GM12874 (cell line): Measurements from ENCODE around the gene MLXIP.

Experiments used
- TF ChIP-seq, protein P1 (sequence below): IDR thresholded peaks from 2 replicates; pipeline ENCODE4 v1.5.1; 2011; ENCODE audit warnings: low read depth, mild to moderate bottlenecking, control low read depth, low read length, moderate library complexity; ENCODE audit not compliant: insufficient read depth

MLXIP gene

DNA sequence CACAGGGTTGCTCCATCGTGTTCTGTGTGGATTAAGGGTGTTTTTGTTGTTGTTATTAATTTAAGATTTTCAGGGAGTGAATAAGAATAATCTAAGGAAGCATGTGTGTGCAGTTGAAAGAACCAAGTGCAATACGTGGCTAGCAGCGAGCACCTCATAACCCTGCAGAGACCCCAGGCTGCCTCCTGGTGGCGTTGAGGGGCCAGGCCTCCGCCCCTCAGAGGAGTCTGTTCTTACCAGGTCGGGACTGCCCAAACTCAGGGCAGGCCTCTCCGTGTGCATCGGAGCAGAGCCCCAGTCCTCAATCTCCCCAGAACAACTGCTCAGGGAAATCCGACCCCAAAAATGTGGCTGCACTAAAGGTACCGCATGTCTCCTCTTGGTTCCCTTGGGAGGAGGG is 58.7 kb downstream of the MLXIP start:
- TF ChIP-seq, protein P1, sequence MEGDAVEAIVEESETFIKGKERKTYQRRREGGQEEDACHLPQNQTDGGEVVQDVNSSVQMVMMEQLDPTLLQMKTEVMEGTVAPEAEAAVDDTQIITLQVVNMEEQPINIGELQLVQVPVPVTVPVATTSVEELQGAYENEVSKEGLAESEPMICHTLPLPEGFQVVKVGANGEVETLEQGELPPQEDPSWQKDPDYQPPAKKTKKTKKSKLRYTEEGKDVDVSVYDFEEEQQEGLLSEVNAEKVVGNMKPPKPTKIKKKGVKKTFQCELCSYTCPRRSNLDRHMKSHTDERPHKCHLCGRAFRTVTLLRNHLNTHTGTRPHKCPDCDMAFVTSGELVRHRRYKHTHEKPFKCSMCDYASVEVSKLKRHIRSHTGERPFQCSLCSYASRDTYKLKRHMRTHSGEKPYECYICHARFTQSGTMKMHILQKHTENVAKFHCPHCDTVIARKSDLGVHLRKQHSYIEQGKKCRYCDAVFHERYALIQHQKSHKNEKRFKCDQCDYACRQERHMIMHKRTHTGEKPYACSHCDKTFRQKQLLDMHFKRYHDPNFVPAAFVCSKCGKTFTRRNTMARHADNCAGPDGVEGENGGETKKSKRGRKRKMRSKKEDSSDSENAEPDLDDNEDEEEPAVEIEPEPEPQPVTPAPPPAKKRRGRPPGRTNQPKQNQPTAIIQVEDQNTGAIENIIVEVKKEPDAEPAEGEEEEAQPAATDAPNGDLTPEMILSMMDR = 0 out of 2 replicates have a peak, but pooled peaks have one; percentile 18

DNA sequence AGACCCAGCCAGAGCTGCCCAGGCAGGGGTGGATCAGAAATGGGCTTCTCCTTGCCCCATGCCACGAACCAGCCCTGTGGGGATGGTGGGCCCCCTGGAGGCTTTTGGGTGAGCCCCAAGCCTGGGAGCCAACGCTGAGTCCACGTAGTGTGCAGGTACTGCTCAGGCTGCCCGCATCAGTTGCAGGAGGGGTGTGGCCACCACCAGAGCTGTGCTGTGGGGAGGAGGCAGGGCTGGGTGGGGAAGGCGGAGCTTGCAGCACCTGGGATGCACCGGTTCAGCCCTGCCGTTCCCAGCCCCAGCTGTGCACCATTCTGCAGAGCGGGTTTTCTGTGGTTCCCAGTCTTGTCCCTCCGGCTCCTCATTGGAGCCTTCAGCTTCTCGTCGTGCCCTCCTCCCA is 59.1 kb downstream of the MLXIP start:
- TF ChIP-seq, protein P1 = no peak

DNA sequence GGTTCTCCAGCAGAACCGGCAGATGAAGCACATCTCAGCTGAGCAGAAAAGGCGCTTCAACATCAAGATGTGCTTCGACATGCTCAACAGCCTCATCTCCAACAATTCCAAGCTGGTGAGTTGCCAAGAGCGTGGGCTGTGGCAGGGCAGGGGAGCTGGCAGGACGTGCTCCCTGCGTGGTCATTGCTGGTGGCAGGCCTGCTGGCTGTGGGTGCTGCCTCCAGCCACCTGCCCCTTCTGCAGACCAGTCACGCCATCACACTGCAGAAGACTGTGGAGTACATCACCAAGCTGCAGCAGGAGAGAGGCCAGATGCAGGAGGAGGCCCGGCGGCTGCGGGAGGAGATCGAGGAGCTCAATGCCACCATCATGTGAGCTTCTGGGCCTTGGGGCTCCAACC is 59.6 kb downstream of the MLXIP start:
- TF ChIP-seq, protein P1 = no peak

DNA sequence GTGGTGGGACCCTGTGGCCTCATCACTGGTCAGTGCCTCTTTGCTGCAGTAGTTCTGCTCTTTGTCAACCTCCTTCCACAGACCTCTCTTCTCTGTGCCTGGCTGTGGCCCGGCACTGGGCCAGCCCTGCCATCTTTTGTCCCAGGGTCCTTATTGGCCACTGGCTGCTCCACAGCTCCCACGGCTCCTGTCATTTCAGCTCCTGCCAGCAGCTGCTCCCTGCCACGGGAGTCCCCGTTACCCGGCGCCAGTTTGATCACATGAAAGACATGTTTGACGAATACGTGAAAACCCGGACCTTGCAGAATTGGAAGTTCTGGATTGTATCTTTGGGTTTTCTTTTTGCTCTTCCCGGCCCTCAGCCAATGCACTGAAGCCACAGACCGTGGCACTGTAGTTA is 60.1 kb downstream of the MLXIP start:
- TF ChIP-seq, protein P1 = no peak

DNA sequence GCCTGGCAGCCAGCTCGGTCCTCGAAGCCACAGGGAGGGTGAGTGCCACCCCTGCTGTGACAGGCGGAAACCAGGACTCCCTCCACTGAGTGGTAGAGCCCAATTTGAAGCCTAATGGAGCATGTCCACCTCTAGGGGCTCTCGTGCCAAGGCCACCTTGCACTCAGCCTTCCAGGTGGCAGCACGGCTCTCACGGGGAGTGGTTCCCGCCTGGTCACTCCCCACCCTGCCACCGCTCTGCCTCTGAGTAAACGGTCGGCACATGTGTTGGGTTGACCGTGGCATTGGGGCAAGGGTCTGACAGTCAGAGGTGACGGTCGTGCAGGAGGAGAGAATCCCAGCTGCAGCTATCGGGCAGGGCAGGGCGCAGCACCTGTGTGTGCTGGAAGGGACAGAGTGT is 60.7 kb downstream of the MLXIP start:
- TF ChIP-seq, protein P1 = no peak

DNA sequence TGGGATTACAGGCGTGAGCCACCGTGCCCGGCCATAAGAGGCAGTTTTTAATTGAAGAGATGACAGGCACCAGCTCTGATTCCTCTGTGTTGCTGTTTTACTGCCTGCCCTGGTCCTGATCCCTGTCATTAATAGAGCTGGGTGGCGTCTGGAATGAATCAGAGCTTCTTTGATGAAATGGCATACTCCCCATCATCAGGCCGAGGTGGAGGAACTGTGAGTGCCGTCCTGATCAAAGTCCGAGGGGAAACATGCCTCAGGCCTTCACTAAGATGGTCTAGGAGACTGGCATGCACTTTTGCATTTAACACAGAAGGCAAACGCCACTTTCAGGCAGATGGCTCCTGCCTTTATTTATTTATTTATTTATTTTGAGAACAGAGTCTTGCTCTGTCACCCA is 61.4 kb downstream of the MLXIP start:
- TF ChIP-seq, protein P1 = no peak

DNA sequence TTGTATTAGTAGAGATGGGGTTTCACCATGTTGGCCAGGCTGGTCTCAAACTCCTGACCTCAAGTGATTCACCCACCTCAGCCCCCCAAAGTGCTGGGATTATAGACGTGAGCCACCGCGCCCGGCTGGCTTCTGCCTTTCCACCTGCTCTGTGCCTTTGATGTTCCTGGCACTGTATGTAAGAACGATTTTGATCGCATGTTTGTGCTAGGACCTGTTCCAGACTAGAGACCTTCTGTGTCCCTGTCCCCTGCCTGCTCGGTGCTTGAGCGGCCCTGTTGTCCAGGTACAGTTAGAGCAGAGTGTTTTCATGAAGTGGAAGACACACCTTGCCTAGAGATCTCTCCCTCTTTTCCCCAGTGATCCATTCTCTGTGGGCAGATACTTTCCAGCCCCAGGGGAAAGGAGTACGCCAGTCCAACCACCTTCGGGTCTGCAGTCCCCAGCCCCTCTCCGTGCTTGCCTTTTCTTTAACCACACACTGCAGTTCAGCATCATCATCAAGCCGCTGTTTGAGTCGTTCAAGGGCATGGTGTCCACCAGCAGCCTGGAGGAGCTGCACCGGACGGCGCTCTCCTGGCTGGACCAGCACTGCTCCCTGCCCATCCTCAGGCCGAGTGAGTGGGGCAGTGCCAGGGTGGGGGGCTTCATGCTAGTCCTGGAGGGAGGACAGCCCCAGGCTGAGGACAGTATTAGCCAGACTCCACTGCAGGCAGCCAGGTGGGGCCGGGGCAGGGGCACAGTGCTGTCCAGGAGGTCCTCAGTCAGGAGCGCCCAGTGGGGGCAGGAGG is 62.1 kb downstream of the MLXIP start:
- TF ChIP-seq, protein P1 = no peak
